Stimulated activated CD4-positive, alpha-beta T cell treated with anti-CD3 and anti-CD28 coated beads, Interleukin-1b, Interleukin-23, amount 100 ng/mL, for 1 hour (primary cell): ENCODE results near the gene MT1F.

Experiments
- DNase-seq, 2 donors: peaks; one replicate each; pipeline ENCODE4 v3.0.0-alpha.2; 2020; ENCODE audit warnings: low read depth in 2 of 2

Gene MT1F

GRCh38 chr16:56625943-56626654, 31.7 kb upstream of the MT1F start:
- no peak for DNase-seq

GRCh38 chr16:56626685-56627084, 31.1 kb upstream of the MT1F start:
- no peak for DNase-seq

- DNase-seq, result no peak
These were observed 29.0 kb upstream of the MT1F start for GRCh38 chr16:56628486-56629350.

GRCh38 chr16:56629531-56629930, 28.2 kb upstream of the MT1F start:
- no peak for DNase-seq

- no peak for DNase-seq
These were observed 27.6 kb upstream of the MT1F start for GRCh38 chr16:56630134-56630533.

GRCh38 chr16:56631197-56631596, 26.6 kb upstream of the MT1F start:
- DNase-seq, result no peak

- no peak for DNase-seq
These were observed 26.0 kb upstream of the MT1F start for GRCh38 chr16:56631832-56632155.

GRCh38 chr16:56632156-56632847, 25.5 kb upstream of the MT1F start, which contains the start of gene MT1M:
MT1M (plus strand) TSS chr16:56632659; CDS start chr16:56632732, 73 bp downstream.
- DNase-seq, result no peak

GRCh38 chr16:56632848-56633365, 24.9 kb upstream of the MT1F start:
- no peak for DNase-seq

- DNase-seq, result no peak
These were observed 24.2 kb upstream of the MT1F start for GRCh38 chr16:56633535-56633934.

- DNase-seq, result no peak
These were observed 22.9 kb upstream of the MT1F start for GRCh38 chr16:56634715-56635440.

GRCh38 chr16:56635441-56635967, 22.3 kb upstream of the MT1F start:
- no peak for DNase-seq

- no peak for DNase-seq
These were observed 20.9 kb upstream of the MT1F start for GRCh38 chr16:56636616-56637413.

- no peak for DNase-seq
These were observed 19.7 kb upstream of the MT1F start, which contains the start of gene MT1A for GRCh38 chr16:56637814-56638750. MT1A (plus strand) TSS chr16:56638666; CDS start chr16:56638739, 73 bp downstream.

GRCh38 chr16:56639045-56639444, 18.7 kb upstream of the MT1F start:
- no peak for DNase-seq

GRCh38 chr16:56640076-56640475, 17.7 kb upstream of the MT1F start:
- no peak for DNase-seq

- DNase-seq, result no peak
These were observed 16.6 kb upstream of the MT1F start for GRCh38 chr16:56641166-56641565.

GRCh38 chr16:56643080-56643778, 14.5 kb upstream of the MT1F start:
- peak; percentile 29 to 45 for DNase-seq

GRCh38 chr16:56643833-56644232, 13.9 kb upstream of the MT1F start:
- no peak for DNase-seq
